HCT116 (cell line): ENCODE results near the gene LRP2BP.

Experiments used
- CEBPB ChIP-seq: IDR thresholded peaks from 2 replicates; pipeline ENCODE4 v1.6.1; 2012; ENCODE audit warnings: low read depth
- CTCF ChIP-seq, 3 experiments: fragments of 200-600 bp in 1 of 3; sonication (generic) in 1 of 3; IDR thresholded peaks in 2 of 3; conservative IDR thresholded peaks in 1 of 3; 2 replicates each; pipeline ENCODE4 v1.5.1; 2012 to 2017; ENCODE audit warnings: low read depth in 2 of 3, low read length in 2 of 3, antibody characterized with exemption in 1 of 3, borderline replicate concordance in 1 of 3, control low read depth in 1 of 3, mild to moderate bottlenecking in 1 of 3, mixed read lengths in 1 of 3, mixed run types in 1 of 3, moderate library complexity in 1 of 3; ENCODE audit not compliant: insufficient read depth in 1 of 3
- EGR1 ChIP-seq: IDR thresholded peaks from 2 replicates; pipeline ENCODE4 v1.6.1; 2012; ENCODE audit warnings: low read depth
- ELF1 ChIP-seq: IDR thresholded peaks from 2 replicates; pipeline ENCODE4 v1.6.1; 2012; ENCODE audit warnings: low read depth, borderline replicate concordance
- EZH2 ChIP-seq: fragments of 200-600 bp; sonication (generic); IDR thresholded peaks from 2 replicates; pipeline ENCODE4 v1.6.1; 2017; ENCODE audit warnings: antibody characterized with exemption, mixed run types
- EZH2phosphoT487 ChIP-seq: fragments of 200-600 bp; IDR thresholded peaks from 2 replicates; pipeline ENCODE4 v1.6.1; 2018; ENCODE audit warnings: antibody characterized with exemption, borderline replicate concordance
- POLR2A ChIP-seq: IDR thresholded peaks from 2 replicates; pipeline ENCODE4 v1.7.0; 2011; ENCODE audit warnings: borderline replicate concordance; ENCODE audit not compliant: insufficient read depth, insufficient read length; ENCODE audit errors: extremely low read depth
- POLR2AphosphoS5 ChIP-seq: IDR thresholded peaks from 2 replicates; pipeline ENCODE4 v1.6.1; 2011; ENCODE audit warnings: mild to moderate bottlenecking, low read depth, low read length, moderate library complexity
- SP1 ChIP-seq: IDR thresholded peaks from 2 replicates; pipeline ENCODE4 v1.6.1; 2012; ENCODE audit warnings: low read depth
- YY1 ChIP-seq: IDR thresholded peaks from 2 replicates; pipeline ENCODE4 v1.6.1; 2011; ENCODE audit warnings: low read length, low read depth, moderate library complexity, mild to moderate bottlenecking; ENCODE audit not compliant: insufficient replicate concordance; ENCODE audit errors: extremely low read depth
- ZFX ChIP-seq: fragments of 450-650 bp; IDR thresholded peaks from 2 replicates; pipeline ENCODE4 v1.6.1; 2017
- ZNF274 ChIP-seq: fragments of 200-500 bp; sonication (Bioruptor generic); IDR thresholded peaks from 2 replicates; pipeline ENCODE4 v1.6.1; 2014; ENCODE audit warnings: mild to moderate bottlenecking, low read depth, low read length, inconsistent platforms
- TF ChIP-seq, protein P1 (sequence below): IDR thresholded peaks from 2 replicates; pipeline ENCODE4 v1.6.1; 2012; ENCODE audit warnings: low read depth
- TF ChIP-seq, protein P2 (sequence below): IDR thresholded peaks from 2 replicates; pipeline ENCODE4 v1.6.1; 2012

DNA sequence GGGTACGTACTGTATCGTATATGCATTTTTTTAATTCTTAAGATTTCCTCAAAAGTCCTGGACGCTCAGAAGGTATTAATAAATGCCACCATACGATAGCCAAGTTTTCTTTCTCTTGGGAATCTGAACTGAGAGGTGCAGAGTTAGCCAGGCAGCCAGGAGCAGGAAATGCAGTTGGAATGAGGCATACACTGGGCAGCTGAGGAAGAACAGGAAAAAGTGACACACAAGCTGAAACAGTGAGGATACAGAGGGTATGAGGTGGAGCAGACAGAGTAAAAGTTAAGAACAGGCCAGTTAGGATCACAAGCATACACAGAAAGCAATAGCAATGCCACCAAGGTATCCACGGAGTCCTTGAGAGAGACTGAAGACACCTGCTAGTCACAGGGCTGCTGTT is 16.7 kb upstream of the LRP2BP start:
- no peak for TF ChIP-seq POLR2AphosphoS5
- no peak for TF ChIP-seq CTCF (IDR thresholded peaks at IDR 0.05 in 2 of 3, conservative IDR thresholded peaks at IDR 0.05 in 1 of 3; ENCODE audit: borderline replicate concordance in 1 of 3, insufficient read depth in 1 of 3, low read depth in 2 of 3, low read length in 2 of 3)
- no peak for TF ChIP-seq EZH2phosphoT487
- no peak for TF ChIP-seq ZFX
- TF ChIP-seq ZNF274: no peak
- TF ChIP-seq SP1: no peak
- no peak for TF ChIP-seq EZH2
- no peak for TF ChIP-seq YY1
- TF ChIP-seq ELF1: no peak
- no peak for TF ChIP-seq POLR2A
- no peak for TF ChIP-seq EGR1
- TF ChIP-seq, protein P1, sequence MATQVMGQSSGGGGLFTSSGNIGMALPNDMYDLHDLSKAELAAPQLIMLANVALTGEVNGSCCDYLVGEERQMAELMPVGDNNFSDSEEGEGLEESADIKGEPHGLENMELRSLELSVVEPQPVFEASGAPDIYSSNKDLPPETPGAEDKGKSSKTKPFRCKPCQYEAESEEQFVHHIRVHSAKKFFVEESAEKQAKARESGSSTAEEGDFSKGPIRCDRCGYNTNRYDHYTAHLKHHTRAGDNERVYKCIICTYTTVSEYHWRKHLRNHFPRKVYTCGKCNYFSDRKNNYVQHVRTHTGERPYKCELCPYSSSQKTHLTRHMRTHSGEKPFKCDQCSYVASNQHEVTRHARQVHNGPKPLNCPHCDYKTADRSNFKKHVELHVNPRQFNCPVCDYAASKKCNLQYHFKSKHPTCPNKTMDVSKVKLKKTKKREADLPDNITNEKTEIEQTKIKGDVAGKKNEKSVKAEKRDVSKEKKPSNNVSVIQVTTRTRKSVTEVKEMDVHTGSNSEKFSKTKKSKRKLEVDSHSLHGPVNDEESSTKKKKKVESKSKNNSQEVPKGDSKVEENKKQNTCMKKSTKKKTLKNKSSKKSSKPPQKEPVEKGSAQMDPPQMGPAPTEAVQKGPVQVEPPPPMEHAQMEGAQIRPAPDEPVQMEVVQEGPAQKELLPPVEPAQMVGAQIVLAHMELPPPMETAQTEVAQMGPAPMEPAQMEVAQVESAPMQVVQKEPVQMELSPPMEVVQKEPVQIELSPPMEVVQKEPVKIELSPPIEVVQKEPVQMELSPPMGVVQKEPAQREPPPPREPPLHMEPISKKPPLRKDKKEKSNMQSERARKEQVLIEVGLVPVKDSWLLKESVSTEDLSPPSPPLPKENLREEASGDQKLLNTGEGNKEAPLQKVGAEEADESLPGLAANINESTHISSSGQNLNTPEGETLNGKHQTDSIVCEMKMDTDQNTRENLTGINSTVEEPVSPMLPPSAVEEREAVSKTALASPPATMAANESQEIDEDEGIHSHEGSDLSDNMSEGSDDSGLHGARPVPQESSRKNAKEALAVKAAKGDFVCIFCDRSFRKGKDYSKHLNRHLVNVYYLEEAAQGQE: no peak
- TF ChIP-seq, protein P2, sequence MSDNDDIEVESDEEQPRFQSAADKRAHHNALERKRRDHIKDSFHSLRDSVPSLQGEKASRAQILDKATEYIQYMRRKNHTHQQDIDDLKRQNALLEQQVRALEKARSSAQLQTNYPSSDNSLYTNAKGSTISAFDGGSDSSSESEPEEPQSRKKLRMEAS: no peak
- TF ChIP-seq CEBPB: no peak
